Brain microvascular endothelial cell (primary cell): ENCODE results near the gene GUCD1.
A peak's percentile ranks its signal among the peaks of the same experiment; 100 is the strongest.

Source experiments
- DNase-seq: peaks from one replicate; pipeline ENCODE4 v3.0.0-alpha.2; 2020
- H3K27ac ChIP-seq: fragments of 250-450 bp; sonication (Bioruptor Pico); 2 replicates; pipeline ENCODE4 v1.5.1; 2020; ENCODE audit warnings: mild to moderate bottlenecking, moderate library complexity
- H3K27me3 ChIP-seq: fragments of 250-450 bp; sonication (Bioruptor Pico); replicated peaks from 2 replicates; pipeline ENCODE4 v1.5.1; 2020; ENCODE audit warnings: mild to moderate bottlenecking
- H3K36me3 ChIP-seq: fragments of 250-450 bp; sonication (Bioruptor Pico); replicated peaks from 2 replicates; pipeline ENCODE4 v1.5.1; 2020; ENCODE audit warnings: mild to moderate bottlenecking
- H3K4me3 ChIP-seq: 2 replicates; pipeline ENCODE4 v1.5.1; 2011; ENCODE audit warnings: low read depth, mild to moderate bottlenecking, control low read depth, low read length, moderate library complexity
- in situ Hi-C: cut with HindIII; loops from 2 replicates; pipeline ENCODE4 v1.10.0; 2017; ENCODE audit warnings: low sequenced_read_pairs, low pct_ligation_motif_present
- TF ChIP-seq, protein P1 (sequence below): IDR thresholded peaks from 2 replicates; pipeline ENCODE4 v1.5.1; 2011; ENCODE audit warnings: low read depth, mild to moderate bottlenecking, moderate library complexity, low read length, control low read depth, inconsistent platforms; ENCODE audit errors: missing control alignments

The GUCD1 gene

DNA sequence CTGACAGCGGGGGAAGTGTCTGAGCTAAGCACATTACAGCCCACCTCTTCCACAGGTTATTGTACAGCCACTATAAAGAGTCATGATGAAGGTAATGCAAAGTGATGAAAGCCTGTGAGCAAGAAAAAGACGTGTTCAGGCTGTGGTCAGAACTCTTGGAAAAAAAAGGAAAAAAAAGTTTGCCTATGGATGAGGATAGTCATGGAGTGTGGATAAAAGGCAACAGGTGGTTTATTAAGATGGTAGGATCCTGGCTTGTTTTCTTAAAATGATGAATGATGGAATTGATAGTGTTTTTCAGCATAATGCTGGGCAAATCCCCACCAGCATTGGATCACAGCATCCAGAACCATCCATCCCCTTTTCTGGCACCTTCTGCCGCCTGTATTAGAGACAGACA lies 36.7 kb downstream of the GUCD1 start:
- no peaks in the 10 kb centered on the region for H3K27me3 ChIP-seq
- H3K4me3 ChIP-seq = no peak overlapping the region
- H3K36me3 ChIP-seq = no peaks in the 10 kb centered on the region
- in situ Hi-C loops = loop anchor here (25.0 kb wide), 1 partner anchor 181 kb away; no protein-coding TSS in a partner anchor
- H3K27ac ChIP-seq = no peak overlapping the region
- TF ChIP-seq, protein P1, sequence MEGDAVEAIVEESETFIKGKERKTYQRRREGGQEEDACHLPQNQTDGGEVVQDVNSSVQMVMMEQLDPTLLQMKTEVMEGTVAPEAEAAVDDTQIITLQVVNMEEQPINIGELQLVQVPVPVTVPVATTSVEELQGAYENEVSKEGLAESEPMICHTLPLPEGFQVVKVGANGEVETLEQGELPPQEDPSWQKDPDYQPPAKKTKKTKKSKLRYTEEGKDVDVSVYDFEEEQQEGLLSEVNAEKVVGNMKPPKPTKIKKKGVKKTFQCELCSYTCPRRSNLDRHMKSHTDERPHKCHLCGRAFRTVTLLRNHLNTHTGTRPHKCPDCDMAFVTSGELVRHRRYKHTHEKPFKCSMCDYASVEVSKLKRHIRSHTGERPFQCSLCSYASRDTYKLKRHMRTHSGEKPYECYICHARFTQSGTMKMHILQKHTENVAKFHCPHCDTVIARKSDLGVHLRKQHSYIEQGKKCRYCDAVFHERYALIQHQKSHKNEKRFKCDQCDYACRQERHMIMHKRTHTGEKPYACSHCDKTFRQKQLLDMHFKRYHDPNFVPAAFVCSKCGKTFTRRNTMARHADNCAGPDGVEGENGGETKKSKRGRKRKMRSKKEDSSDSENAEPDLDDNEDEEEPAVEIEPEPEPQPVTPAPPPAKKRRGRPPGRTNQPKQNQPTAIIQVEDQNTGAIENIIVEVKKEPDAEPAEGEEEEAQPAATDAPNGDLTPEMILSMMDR = no peak
- no peak for DNase-seq

DNA sequence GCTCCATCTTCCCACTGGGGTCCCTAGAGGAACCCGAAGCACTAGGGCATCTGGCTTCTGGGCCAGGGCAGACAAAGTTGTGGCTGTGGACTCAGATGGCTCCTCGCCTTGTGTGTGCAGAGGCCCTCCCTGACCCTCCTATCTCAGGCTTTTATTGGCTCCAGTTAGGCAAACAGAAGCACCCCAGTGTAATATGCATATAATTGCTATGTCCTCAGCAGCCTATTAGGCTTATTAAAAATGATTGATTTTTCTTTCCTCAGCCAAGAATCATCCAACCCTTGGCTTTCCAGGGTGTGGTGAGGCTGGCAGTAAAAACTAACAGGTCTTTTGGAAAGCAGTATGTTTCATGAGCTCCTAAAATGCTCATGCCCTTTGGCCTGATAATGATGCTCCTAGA lies 37.5 kb downstream of the GUCD1 start:
- no peak for DNase-seq
- Histone ChIP-seq H3K36me3 (no peaks in the 10 kb centered on the region), H3K27ac (no peak overlapping the region), H3K27me3 (no peaks in the 10 kb centered on the region), H3K4me3 (no peak overlapping the region)
- TF ChIP-seq, protein P1 = no peak
- in situ Hi-C loops = loop anchor here (25.0 kb wide), 1 partner anchor 180 kb away; no protein-coding TSS in a partner anchor

DNA sequence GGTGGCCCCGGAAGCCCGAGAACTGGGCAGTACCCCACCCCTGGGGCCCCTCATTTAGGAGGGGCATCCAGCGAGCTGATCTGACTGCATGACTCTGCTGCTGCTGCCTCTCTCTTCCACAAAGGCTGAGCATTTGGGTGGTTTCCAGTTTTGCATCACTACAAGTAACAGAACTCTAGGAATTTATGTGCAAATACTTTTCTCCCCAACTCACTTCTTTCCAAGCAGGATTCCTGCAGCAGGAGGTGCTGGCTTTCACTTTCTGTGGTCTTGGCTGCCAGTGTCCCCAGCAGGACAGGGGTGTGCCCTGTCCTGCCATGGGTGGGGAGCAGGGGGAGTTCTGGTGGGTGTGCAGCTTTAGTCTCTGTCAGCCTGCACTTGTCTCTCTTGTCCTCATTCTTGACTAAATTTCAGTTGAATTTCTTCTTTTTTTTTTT lies 38.6 kb downstream of the GUCD1 start:
- TF ChIP-seq, protein P1 = peak; percentile 10
- in situ Hi-C loops = loop anchor here (25.0 kb wide), 1 partner anchor 179 kb away; no protein-coding TSS in a partner anchor
- Histone ChIP-seq H3K36me3 (no peaks in the 10 kb centered on the region), H3K4me3 (no peak overlapping the region), H3K27me3 (no peaks in the 10 kb centered on the region), H3K27ac (no peak overlapping the region)
- DNase-seq = peak; percentile 84

DNA sequence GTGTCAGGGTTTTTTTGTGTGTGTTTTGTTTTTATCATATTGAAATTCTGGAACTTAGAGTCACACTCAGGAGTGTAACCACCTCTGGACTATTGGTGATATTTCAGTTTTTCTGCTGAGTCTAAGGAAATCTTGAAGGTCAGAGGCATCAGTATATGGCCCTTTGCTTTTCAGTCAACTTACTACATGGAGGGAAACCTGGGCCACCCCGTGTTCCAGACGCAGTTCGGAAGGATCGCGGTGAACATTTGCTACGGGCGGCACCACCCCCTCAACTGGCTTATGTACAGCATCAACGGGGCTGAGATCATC lies 40.0 kb downstream of the GUCD1 start:
- DNase-seq = no peak
- TF ChIP-seq, protein P1 = no peak
- no peaks in the 10 kb centered on the region for H3K27me3 ChIP-seq
- H3K4me3 ChIP-seq = no peak overlapping the region
- H3K36me3 ChIP-seq = no peaks in the 10 kb centered on the region
- H3K27ac ChIP-seq = no peak overlapping the region
- in situ Hi-C loops = loop anchor here (25.0 kb wide), 1 partner anchor 178 kb away; no protein-coding TSS in a partner anchor

DNA sequence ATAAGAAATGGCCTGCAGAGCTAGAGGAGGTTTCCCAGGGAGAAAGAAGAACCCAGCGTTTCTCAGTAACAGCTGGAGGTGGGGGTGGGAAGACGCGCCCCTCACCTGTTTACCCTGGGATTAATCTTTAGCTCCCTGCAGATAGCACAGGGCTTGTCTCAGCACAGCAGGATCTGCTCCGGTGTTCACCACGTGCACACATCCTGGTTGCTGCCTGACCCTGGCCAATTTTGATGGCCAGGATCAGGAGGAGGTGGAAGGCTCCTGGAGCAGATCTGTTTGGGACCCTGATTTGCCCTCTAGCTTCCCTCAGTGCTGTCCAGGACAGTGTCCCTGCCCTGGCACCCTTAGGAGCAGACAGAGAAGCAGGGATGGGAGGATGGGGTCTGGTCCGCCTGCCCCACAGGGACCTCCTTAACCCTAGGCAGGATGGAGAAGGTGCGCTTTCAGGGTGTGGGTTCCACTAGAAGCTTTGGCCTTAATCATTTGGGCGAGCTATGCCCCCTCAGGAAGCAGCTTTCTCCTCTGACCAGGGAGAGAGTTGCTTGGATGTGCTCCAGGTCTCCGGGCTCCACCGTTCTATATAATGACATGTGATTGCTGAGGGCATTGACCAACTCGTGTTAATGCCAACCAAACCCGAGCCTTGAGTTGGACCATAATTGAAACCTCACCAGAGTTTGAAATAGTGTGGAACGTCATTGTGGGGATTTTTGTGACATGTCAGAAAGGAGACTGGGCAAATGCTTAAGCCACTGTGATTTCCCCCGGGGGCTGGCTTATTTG lies 40.5 kb downstream of the GUCD1 start:
- H3K4me3 ChIP-seq = no peak overlapping the region
- no peaks in the 10 kb centered on the region for H3K27me3 ChIP-seq
- in situ Hi-C loops = loop anchor here (25.0 kb wide), 1 partner anchor 177 kb away; no protein-coding TSS in a partner anchor
- no peaks in the 10 kb centered on the region for H3K36me3 ChIP-seq
- DNase-seq = no peak
- TF ChIP-seq, protein P1 = no peak
- no peak overlapping the region for H3K27ac ChIP-seq
